Osteoblast (primary cell): ENCODE data around the gene NXN. TPM values are rescaled to one million over a fixed set of nuclear protein-coding genes. Genes with fewer than 3 reads are reported as not detected.

Source experiments
- DNase-seq: peaks from one replicate; pipeline ENCODE4 v3.0.0; 2011; ENCODE audit warnings: low spot score, mixed read lengths; ENCODE audit not compliant: insufficient read length; ENCODE audit errors: missing footprints
- H2AFZ ChIP-seq: 2 replicates; pipeline ENCODE4 v1.6.0; 2011; ENCODE audit warnings: mild to moderate bottlenecking, low read length
- H3K27ac ChIP-seq: 2 replicates; pipeline ENCODE4 v1.5.1; 2011; ENCODE audit warnings: mild to moderate bottlenecking, low read depth, low read length, moderate library complexity
- H3K27me3 ChIP-seq: 2 replicates; pipeline ENCODE4 v1.6.0; 2012; ENCODE audit warnings: mild to moderate bottlenecking, control low read depth, inconsistent platforms, low read length, moderate library complexity; ENCODE audit not compliant: insufficient read depth
- H3K36me3 ChIP-seq: 2 replicates; pipeline ENCODE4 v1.5.1; 2011; ENCODE audit warnings: mild to moderate bottlenecking, low read length, control low read depth, moderate library complexity; ENCODE audit not compliant: insufficient read depth
- H3K4me1 ChIP-seq: 2 replicates; pipeline ENCODE4 v1.5.1; 2011; ENCODE audit warnings: mild to moderate bottlenecking, low read length, control low read depth, moderate library complexity; ENCODE audit not compliant: insufficient read depth
- H3K4me2 ChIP-seq: 2 replicates; pipeline ENCODE4 v1.6.0; 2011; ENCODE audit warnings: mild to moderate bottlenecking, low read length; ENCODE audit not compliant: insufficient read depth
- H3K4me3 ChIP-seq: fragments of 200-600 bp; sonication (generic); 3 replicates; pipeline ENCODE4 v1.5.1; 2012; ENCODE audit warnings: mild to moderate bottlenecking, low read length, inconsistent platforms; ENCODE audit not compliant: insufficient read depth
- H3K79me2 ChIP-seq: 2 replicates; pipeline ENCODE4 v1.6.0; 2012; ENCODE audit warnings: mild to moderate bottlenecking, low read length, control low read depth, inconsistent platforms; ENCODE audit not compliant: insufficient read depth
- H3K9me3 ChIP-seq: 2 replicates; pipeline ENCODE4 v1.5.1; 2011; ENCODE audit warnings: low read depth, low read length, control low read depth
- H4K20me1 ChIP-seq: 2 replicates; pipeline ENCODE4 v1.6.0; 2012; ENCODE audit warnings: mild to moderate bottlenecking, low read length, control low read depth; ENCODE audit not compliant: insufficient read depth
- CTCF ChIP-seq: IDR thresholded peaks from 2 replicates; pipeline ENCODE4 v1.5.1; 2011; ENCODE audit warnings: mild to moderate bottlenecking, low read depth, low read length, moderate library complexity; ENCODE audit errors: extremely low read depth
- total RNA-seq: library from RNA; depleted of rRNA; stranded (reverse); fragments of >200 nt; gene quantifications from 2 replicates; pipeline ENCODE4 v1.2.3, GENCODE V29; 2012

The NXN gene
- total RNA-seq, 1 donor: 68.8 TPM

DNA sequence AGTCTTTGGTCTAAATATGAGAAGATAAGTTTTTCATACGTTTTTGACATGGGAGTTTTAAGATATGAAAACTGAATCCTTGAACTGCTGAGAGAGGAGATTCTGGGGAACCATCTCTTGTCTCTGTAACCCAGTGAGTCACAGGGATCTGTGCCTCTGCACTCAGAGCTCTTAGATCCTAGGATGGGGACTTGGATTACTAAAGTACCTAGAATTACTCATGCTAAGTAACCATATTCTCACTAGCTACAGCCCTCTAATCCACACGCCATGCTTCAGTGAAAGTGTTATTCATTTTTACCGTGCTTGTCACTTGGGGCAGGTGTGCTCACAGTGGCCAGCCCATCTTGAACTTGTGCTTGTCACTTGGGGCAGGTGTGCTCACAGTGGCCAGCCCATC is 195.4 kb downstream of the NXN start:
- Histone ChIP-seq H3K36me3 (peaks cover 21% of the 10 kb centered on the region), H3K27ac (no peak overlapping the region), H2AFZ (no peak overlapping the region), H3K27me3 (no peaks in the 10 kb centered on the region), H3K4me2 (peak overlapping the region; percentile 30), H4K20me1 (peaks cover 9% of the 10 kb centered on the region), H3K4me3 (no peak overlapping the region), H3K79me2 (peaks cover 66% of the 10 kb centered on the region), H3K9me3 (no peaks in the 10 kb centered on the region), H3K4me1 (peaks cover 22% of the 10 kb centered on the region)
- DNase-seq: no peak
- TF ChIP-seq CTCF: no peak

DNA sequence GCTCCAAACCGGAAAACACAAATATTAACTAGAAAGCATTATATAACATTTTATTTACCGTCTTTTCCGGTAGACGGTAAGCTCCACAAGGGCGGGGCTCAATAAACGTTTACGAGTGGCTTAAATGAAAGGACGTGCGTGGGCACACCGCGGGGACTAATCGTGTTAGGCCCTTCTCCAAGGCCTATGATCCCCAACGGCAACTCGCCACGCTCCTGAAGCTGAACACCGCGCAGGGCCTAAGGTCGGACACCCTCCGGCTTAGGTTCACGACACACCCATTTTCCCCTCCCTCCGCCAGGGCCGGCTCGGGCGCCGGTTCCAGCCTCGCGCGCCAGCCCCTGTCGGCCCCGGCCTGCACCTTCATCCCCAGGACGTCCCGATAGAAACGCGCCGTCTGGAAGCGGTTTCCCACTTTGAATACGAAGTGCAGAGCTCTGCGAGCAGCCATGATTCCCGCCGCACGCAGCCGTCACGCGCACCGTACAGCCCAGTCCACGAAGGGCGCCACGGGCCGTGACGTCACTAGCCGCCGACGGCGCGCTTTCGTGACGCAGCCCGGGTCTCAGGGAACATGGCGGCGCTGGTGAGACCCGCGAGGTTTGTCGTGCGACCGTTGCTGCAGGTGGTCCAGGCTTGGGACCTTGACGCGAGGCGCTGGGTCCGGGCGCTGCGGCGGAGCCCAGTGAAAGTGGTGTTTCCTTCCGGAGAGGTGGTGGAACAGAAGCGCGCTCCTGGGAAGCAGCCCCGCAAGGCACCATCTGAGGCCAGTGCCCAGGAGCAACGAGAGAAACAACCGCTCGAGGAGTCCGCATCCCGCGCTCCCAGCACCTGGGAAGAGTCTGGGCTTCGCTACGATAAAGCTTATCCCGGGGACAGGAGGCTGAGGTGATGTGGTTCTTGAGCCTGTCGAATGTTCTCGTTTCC is 197.5 kb downstream of the NXN start, which contains the start of the genes GLOD4 and MRM3:
GLOD4 (minus strand) TSS at position 476 of the 927 bp plus-strand sequence; CDS start at position 451, 25 bp downstream.
MRM3 (plus strand) TSS at position 549 of the 927 bp plus-strand sequence; CDS start at position 575, 26 bp downstream.
- TF ChIP-seq CTCF: no peak
- Histone ChIP-seq H2AFZ (peak within 1 kb of the TSS; percentile 86), H3K27me3 (no peaks in the 10 kb centered on the region), H3K9me3 (no peaks in the 10 kb centered on the region), H4K20me1 (peaks cover 9% of the 10 kb centered on the region), H3K79me2 (peaks cover 74% of the 10 kb centered on the region), H3K36me3 (peaks cover 22% of the 10 kb centered on the region), H3K4me1 (peaks cover 22% of the 10 kb centered on the region), H3K4me2 (peak within 1 kb of the TSS; percentile 86), H3K4me3 (peak within 1 kb of the TSS; percentile 91), H3K27ac (peak within 1 kb of the TSS; percentile 82)
- peak; percentile 99 for DNase-seq

DNA sequence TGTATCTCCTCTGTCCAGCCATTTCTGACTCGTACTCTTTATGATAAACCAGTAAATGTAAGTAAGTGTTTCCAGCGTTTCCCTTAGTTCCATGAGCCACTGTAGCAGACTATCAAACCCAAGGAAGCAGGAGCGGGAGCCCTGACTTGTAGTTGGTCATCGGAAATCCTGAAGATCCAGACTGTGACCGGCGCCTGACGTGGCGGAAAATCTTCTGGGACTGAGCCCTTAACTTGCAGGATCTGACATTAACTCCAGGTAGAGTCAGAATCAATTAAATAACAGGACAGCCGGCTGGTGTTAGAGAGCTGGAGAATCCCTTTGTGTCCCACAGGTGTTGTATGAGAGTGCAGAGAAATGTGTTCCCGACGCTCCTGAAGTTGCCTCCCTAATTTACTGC is 201.5 kb downstream of the NXN start:
- H3K79me2 ChIP-seq: peaks cover 53% of the 10 kb centered on the region
- no peak overlapping the region for H2AFZ ChIP-seq
- H3K36me3 ChIP-seq: peaks cover 50% of the 10 kb centered on the region
- no peak for TF ChIP-seq CTCF
- no peak overlapping the region for H3K4me3 ChIP-seq
- H3K9me3 ChIP-seq: no peaks in the 10 kb centered on the region
- H3K27me3 ChIP-seq: no peaks in the 10 kb centered on the region
- H4K20me1 ChIP-seq: no peaks in the 10 kb centered on the region
- H3K4me2 ChIP-seq: no peak overlapping the region
- DNase-seq: no peak
- H3K4me1 ChIP-seq: peaks cover 12% of the 10 kb centered on the region
- H3K27ac ChIP-seq: no peak overlapping the region

GRCh38 chr17:774313-774584 is 205.3 kb downstream of the NXN start:
- Histone ChIP-seq H3K36me3 (peaks cover 72% of the 10 kb centered on the region), H2AFZ (no peak overlapping the region), H3K4me3 (no peak overlapping the region), H3K4me1 (no peaks in the 10 kb centered on the region), H4K20me1 (no peaks in the 10 kb centered on the region), H3K4me2 (no peak overlapping the region), H3K27ac (no peak overlapping the region), H3K79me2 (peaks cover 17% of the 10 kb centered on the region), H3K9me3 (no peaks in the 10 kb centered on the region), H3K27me3 (no peaks in the 10 kb centered on the region)
- peak; percentile 72 for DNase-seq
- no peak for TF ChIP-seq CTCF
